Renal cortical epithelial cell (primary cell): ENCODE results near the gene SHC1. TPM values are rescaled to one million over a fixed set of nuclear protein-coding genes. Genes with fewer than 3 reads are reported as not detected.

Source experiments
- DNase-seq: peaks from one replicate; pipeline ENCODE4 v3.0.0-alpha.2; 2011; ENCODE audit warnings: low read depth
- total RNA-seq: library from RNA; depleted of rRNA; stranded (reverse); fragments of >200 nt; gene quantifications from 2 replicates; pipeline ENCODE4 v1.2.3, GENCODE V29; 2014

Gene SHC1
- total RNA-seq, 1 donor from 2014 or later: 107 TPM

GRCh38 chr1:155008015-155008941, 37.7 kb upstream of the SHC1 start:
- no peak for DNase-seq

GRCh38 chr1:155007251-155007828, 36.8 kb upstream of the SHC1 start:
- DNase-seq: no peak

DNA sequence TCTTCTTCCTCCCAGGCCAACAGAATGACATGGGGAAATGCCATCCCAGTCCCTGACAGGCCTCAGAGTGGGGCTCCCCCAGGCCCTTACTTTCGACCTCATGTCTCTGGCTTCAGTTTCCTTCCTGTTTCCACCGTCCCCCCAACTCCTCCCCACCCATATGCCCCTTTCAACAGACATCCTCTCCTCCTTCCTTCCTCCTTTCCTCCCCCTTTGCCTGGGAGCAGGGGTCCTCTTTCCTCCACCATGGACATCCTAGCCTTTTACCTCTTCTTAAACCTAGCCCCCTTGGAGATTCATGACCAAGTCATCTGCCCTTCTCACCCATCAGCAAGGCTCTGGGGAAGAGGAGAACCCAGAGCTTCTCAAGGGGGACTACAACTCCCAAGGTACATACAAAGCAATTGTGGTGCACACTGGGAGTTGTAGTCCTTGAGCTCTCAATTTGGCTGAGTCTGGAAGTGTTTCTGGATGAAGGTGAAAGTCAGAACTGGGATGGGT, 36.1 kb upstream of the SHC1 start:
- DNase-seq: no peak

GRCh38 chr1:155005076-155006011, 34.8 kb upstream of the SHC1 start:
- DNase-seq: peak; percentile 59

DNA sequence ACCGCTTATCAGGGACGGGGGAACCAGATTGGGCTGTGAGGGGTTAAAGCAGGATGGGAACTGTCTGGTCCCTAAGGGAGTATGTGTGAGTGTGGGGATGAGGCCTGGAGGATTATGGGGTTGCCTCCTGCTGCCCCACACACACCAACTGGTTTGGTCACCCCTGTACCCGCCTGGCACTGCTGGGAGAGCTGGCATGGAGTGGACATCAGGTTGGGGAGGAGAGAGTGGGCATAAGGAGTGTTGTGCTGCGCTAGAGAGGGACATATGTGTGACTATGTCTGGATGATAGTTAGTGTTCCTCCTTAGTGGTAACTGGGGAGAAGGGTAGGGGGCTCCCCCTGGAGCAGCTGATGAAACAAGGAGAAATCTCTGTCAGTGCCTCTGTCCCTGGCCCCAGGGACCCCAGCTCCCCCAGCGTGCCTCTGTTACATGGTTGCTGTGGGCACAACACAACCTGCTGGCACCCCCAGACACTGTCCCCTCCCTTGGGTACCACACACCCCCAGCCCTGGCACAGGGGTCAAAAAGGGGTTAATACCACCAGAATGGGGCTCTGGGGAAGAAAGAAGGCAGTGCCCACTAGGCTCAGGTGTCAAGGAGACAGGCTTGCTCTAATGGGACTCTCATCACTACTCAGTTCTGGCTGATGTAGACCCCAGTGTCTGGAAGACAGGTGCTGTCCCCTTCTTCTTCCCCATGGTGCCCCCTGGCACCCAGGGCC, 34.0 kb upstream of the SHC1 start:
- DNase-seq: no peak

DNA sequence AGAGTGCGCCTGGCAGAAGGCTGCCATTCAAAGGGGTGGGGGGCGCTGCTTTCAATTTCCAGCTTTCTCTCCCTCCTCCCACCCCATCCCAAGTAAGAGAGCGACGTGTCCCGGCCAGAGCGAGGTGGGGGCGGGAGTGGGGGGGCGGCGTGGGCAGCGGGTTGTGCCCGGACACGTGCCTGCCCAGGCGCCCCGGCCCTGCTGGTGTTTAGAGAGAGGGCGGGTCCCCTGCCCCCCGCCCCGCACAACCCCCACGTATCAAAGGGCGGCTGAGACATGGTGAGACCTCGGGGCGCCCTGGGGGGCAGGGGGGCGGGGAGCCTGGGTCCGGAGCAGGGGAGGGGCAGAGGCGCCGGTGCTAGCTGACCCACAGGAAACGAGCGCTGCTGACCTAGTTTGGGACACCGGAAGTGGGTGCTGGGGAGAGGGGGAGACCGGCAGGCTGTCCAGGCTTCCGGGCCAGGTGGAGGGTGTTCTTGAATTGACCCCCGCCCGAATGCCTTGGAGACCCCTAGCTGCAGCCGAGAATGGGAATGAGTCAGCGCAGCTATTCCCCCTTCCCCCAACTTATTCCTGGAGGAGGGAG, 33.3 kb upstream of the SHC1 start:
- DNase-seq: no peak

DNA sequence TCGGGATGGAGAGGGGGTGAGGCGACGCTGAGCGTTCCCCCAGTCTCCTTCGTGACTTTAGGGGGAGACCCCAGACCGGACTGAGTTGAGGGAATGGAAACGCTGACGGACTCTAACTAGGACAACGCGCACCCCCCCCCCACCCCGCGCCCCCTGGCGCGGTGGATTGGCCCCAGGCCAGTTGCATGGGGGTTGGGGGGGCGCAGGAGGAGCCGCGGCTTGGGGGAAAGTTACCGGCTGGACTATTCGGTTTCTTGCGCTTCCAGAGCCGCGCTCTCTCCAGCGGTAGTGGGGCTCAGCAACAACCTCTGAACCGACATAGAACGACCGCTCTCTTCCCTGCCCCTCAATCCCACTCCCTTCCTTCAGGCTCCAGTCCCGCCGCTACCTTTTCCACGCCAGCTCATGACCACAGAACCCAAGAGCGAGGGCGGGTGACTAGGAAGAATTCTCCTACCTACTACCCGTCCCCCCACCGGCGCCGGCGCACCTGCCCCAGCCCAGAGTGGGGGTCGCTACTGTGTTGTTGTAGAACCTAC, 32.7 kb upstream of the SHC1 start:
- no peak for DNase-seq

DNA sequence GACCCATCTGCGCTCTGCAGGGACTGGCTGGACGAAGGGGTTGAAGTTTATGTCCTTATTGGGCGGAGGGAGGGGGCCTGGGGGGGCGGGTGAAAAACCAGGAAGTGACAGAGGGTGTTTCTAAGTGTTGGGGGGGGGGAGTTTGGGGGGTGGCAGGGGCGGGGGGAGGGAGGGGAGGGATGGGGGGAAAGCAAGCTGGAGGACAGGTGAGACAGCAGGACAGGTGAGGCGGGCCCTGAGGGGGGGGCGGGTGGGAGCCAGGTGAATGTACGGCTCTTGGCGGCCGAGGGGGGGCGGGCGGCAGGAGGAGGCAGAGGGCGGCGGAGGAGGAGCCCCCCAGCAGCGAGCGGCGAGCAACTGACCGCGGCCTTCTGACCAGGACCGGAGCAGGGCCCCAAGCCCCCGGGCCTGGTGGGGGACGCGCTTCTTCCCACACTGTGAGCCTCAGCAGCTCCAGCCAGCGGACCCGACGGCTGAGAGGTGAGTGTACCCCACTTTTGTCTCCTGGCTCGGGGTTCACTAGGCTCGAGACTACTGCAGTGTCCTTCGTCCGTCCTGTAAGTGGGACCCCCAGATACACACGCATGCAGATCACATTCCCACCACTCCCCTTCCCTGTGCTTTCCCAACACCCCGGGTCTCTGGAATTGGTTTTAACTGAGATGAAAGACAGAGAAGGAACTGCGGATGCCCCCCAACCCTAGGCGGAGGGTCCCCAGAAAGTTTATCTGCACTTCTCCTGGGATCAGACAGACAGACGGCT, 32.1 kb upstream of the SHC1 start, which contains the start of gene ZBTB7B:
TSS of gene ZBTB7B (plus strand) at position 339 of the 763 bp plus-strand sequence. CDS start 11,859 bp downstream, outside the sequence.
- no peak for DNase-seq

- peak; percentile 94 for DNase-seq
Measured at GRCh38 chr1:155001675-155002463, 31.3 kb upstream of the SHC1 start.

DNA sequence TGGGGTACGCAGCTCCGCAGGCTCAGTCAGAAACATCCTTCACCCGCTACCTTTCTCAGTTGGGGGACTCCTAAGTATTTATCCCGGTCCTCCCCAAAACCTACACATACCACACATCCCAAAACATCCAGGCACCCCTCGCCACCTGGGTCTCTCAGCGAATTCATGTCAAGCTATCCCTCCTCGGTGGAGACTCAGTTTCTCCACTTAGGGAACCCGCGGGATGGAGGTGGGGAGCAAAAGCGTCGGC, 30.8 kb upstream of the SHC1 start:
- no peak for DNase-seq

DNA sequence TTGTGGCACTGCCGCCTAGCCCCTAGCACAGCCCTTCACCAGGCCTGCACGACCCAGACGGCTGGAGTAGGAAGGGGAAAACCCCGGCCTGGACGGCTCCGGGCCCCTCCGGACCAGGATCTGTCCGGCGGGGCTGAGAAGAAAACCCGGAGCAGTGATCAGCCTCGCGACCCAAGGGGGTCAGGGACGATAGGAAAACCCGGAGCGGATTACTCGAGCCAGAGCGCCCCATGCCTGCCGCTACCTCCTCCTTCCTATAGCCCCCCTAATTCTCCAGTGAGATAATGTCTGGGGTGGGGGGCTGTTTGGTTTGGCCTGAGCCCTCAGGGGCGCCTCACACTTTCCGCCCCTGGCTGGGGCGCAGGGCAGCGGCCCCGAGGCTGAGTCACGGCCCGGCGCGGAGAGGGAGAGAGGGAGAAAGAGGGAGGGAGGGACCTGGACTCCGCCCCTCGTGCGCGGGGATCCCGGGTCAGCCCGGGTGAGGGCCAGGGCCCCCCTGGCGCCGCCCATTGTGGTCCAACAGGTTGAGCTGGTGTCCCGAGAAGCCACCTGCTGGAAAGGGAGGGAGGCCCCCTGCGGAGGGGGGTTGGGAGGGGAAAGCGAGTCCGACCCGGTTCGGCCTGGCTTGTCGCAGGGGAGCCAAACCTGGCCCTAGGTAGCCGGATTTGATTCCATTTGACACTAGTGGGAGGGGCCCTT, 30.3 kb upstream of the SHC1 start:
- DNase-seq: peak; percentile 63

- DNase-seq: no peak
Measured at GRCh38 chr1:155000411-155000725, 29.8 kb upstream of the SHC1 start.

- no peak for DNase-seq
Measured at GRCh38 chr1:154999571-155000410, 29.2 kb upstream of the SHC1 start.

DNA sequence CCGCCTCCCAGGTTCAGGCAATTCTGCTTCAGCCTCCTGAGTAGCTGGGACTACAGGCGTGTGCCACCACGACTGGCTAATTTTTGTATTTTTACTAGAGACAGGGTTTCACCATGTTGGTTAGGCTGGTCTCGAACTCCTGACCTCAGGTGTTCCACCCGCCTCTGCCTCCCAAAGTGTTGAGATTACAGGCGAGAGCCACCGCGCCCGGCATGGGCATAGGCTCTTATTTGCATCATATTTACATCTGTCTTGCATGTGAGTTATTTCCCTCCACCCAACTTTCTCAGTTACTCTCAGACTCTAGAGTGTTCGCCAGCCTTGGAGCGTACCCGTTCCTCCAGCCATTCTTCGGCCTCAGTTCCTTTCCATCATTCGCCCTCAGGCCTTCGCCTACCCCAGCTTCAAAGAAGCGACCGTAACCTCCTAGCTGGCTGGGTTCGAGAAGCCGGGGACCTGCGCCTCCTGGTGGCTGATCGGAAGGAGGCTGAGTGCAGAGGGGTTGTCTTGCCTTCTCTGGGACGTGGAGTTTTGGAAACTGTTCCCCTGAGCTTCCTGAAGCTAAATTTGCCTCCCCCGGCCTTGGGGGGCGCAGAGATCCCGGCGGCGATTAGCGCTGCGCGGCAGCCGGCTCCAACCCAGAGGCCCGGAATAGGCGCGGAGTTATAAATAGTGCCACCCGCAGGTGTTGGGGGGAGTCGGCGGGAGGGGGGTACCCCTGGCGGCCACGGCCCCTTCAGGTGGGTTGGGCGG, 28.4 kb upstream of the SHC1 start:
- peak; percentile 35 for DNase-seq

DNA sequence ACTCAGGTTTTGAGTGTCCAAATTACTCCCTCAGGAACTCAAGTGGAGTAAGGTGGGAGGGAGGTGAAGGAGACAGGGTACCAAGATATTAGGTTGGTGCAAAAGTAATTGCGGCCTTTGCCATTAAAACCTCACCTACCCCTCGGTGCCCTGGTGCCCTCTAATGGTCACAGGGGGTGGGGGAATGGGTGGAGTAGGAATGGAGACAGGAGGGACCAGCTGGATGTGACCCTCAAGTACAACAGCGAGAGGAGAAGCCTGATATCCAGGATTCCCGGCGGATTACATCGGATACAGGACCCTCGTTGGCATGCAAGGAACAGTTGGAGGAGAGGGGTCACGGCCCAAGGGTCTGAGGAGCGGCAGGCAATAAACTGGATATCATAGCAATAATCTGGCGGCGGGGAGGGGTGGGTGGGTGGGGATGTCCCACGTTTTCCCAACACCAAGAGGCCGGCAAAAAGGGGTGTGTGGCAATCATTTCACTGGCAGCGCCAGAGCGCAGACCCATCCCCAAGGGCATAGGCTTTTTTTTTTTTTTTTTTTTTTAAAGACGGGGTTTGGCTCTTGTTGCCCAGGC, 27.7 kb upstream of the SHC1 start:
- DNase-seq: no peak

DNA sequence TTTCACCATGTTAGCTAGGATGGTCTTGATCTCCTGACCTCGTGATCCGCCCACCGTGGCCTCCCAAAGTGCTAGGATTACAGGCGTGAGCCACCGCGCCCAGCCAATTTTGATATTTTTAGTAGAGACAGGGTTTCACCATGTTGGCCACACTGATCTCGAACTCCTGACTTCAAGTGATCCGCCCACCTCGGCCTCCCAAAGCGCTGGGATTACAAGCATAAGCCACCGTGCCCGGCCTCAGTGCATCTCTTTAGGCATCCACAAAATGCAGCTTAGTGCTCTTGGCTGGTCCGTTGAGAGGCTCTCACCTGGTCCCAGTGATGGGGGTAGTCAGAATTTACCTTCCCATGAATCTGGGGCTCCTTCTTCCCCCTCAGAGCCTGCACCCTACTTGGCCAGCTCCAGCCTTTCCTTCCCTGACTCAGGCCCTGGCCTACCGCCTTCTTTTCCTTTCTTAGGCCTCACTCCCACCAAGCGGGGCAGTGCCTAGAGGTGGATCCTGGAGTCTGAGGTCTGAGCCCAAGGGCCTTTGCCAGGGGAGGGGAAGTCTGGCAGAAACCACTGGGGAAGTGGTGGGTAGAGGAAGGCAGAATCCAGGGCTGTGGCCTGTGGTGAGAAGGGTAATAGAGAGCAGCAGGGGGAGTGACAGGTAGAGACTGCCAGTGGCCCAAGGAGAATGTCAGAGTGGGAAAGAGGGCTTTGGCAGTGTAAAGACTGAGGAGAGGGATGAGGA, 26.6 kb upstream of the SHC1 start:
- DNase-seq: no peak
